Measurements from ENCODE around the gene RABGAP1. TPM values are rescaled to one million over a fixed set of nuclear protein-coding genes. Genes with fewer than 3 reads are reported as not detected.

RABGAP1 gene
- total and polyA plus RNA-seq, 9 donors: 27.1 to 64.8 (median 59.0) TPM

GRCh38 chr9:123120131-123120530 lies 179.3 kb downstream of the RABGAP1 start:
- DNase-seq: no peak
- no peak for TF ChIP-seq POLR2A (IDR thresholded peaks at IDR 0.05)
- TF ChIP-seq CTCF (IDR thresholded peaks at IDR 0.05): no peak
- no peak for TF ChIP-seq EP300 (IDR thresholded peaks at IDR 0.05)
- H3K27ac ChIP-seq: no peak overlapping the region
- WGBS, 3 donors: 72 to 79% (median 74%) methylated on average over 5 of the region's 5 CpGs
- no peaks in the 10 kb centered on the region for H3K4me1 ChIP-seq (ENCODE audit: insufficient read depth)
- no peaks in the 10 kb centered on the region for H3K9me3 ChIP-seq
- no peaks in the 10 kb centered on the region for H3K27me3 ChIP-seq
- intact Hi-C loops (cut with DNase I): no loop called here
- no peaks in the 10 kb centered on the region for H3K36me3 ChIP-seq
- H3K4me3 ChIP-seq: no peak overlapping the region

DNA sequence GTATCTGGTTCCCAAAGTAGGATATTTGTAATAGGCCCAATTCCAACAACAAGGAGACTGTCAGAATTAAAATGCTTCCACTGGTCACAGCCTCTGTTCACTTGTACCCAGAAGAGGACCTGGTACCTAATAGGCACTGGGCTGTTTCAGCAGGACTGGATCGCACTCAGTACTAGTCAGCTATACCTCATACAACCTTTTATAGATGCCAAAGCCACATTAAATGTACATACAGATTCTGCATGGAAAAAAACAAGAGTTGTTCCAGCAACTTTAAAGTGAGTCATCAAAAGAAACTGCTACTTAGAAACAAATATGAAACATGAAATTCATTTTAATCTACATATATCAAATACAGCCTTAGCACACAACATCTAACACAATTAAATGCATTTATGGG lies 180.1 kb downstream of the RABGAP1 start:
- Histone ChIP-seq H3K27ac (no peak overlapping the region), H3K27me3 (no peaks in the 10 kb centered on the region), H3K9me3 (no peaks in the 10 kb centered on the region), H3K4me3 (no peak overlapping the region), H3K4me1 (ENCODE audit: insufficient read depth) (no peaks in the 10 kb centered on the region), H3K36me3 (no peaks in the 10 kb centered on the region)
- intact Hi-C loops (cut with DNase I): no loop called here
- no peak for DNase-seq
- 94 to 100% (median 100%) methylated on average over 1 of the region's 1 CpG for WGBS, 3 donors
- TF ChIP-seq EP300 (IDR thresholded peaks at IDR 0.05) (no peak), POLR2A (IDR thresholded peaks at IDR 0.05) (no peak), CTCF (IDR thresholded peaks at IDR 0.05) (no peak)

DNA sequence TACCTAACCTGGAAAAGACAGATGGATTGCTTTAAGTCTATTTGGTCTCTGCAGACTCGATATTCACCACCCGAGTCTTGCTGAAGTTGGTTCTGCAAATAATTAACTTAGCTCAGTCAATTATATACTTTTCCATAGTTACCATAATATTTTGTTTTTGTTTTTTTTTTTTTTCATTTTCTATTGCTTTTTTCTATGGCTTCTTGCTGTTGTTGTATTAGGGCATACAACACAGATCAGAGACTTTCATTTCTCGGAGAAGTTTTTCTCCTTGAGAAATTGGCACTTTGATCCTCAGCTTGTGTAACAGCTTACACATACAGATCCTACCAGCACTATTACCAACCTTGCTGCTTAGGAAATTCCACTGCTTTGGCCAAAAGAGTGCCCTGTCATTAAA lies 180.6 kb downstream of the RABGAP1 start:
- Histone ChIP-seq H3K27me3 (no peaks in the 10 kb centered on the region), H3K4me1 (ENCODE audit: insufficient read depth) (no peaks in the 10 kb centered on the region), H3K4me3 (no peak overlapping the region), H3K27ac (no peak overlapping the region), H3K9me3 (no peaks in the 10 kb centered on the region), H3K36me3 (no peaks in the 10 kb centered on the region)
- TF ChIP-seq POLR2A (IDR thresholded peaks at IDR 0.05): no peak
- no peak for TF ChIP-seq CTCF (IDR thresholded peaks at IDR 0.05)
- no peak for TF ChIP-seq EP300 (IDR thresholded peaks at IDR 0.05)
- WGBS, 3 donors: 91 to 95% (median 95%) methylated on average over 3 of the region's 3 CpGs
- DNase-seq: no peak
- intact Hi-C loops (cut with DNase I): no loop called here

- Histone ChIP-seq H3K4me1 (ENCODE audit: insufficient read depth) (no peaks in the 10 kb centered on the region), H3K36me3 (no peaks in the 10 kb centered on the region), H3K4me3 (no peak overlapping the region), H3K9me3 (no peaks in the 10 kb centered on the region), H3K27ac (no peak overlapping the region), H3K27me3 (no peaks in the 10 kb centered on the region)
- TF ChIP-seq CTCF (IDR thresholded peaks at IDR 0.05): no peak
- TF ChIP-seq POLR2A (IDR thresholded peaks at IDR 0.05): no peak
- no peak for TF ChIP-seq EP300 (IDR thresholded peaks at IDR 0.05)
- intact Hi-C loops (cut with DNase I): no loop called here
- DNase-seq: no peak
- WGBS, 3 donors: 93 to 97% (median 93%) methylated on average over 3 of the region's 3 CpGs
These were observed 186.8 kb downstream of the RABGAP1 start for GRCh38 chr9:123127512-123128075.
